GM06990 (cell line): ENCODE results near the gene RERE.

Experiments used
- DNase-seq: peaks from one replicate; pipeline ENCODE4 v3.0.0-alpha.2; 2011; ENCODE audit not compliant: insufficient read length; ENCODE audit errors: extremely low read depth
- H3K27me3 ChIP-seq: replicated peaks from 2 replicates; pipeline ENCODE4 v1.6.0; 2011; ENCODE audit warnings: low read length; ENCODE audit not compliant: control insufficient read depth, insufficient read depth
- H3K36me3 ChIP-seq: 2 replicates; pipeline ENCODE4 v1.5.1; 2011; ENCODE audit warnings: low read length; ENCODE audit not compliant: control insufficient read depth, insufficient read depth
- H3K4me3 ChIP-seq: replicated peaks from 2 replicates; pipeline ENCODE4 v1.5.1; 2011; ENCODE audit warnings: low read depth, mild to moderate bottlenecking, control low read depth, low read length
- TF ChIP-seq, protein P1 (sequence below): IDR thresholded peaks from 2 replicates; pipeline ENCODE4 v1.5.1; 2011; ENCODE audit warnings: low read length, control low read depth, mild to moderate bottlenecking, inconsistent platforms; ENCODE audit not compliant: insufficient read depth, poor library complexity, severe bottlenecking

The RERE gene

DNA sequence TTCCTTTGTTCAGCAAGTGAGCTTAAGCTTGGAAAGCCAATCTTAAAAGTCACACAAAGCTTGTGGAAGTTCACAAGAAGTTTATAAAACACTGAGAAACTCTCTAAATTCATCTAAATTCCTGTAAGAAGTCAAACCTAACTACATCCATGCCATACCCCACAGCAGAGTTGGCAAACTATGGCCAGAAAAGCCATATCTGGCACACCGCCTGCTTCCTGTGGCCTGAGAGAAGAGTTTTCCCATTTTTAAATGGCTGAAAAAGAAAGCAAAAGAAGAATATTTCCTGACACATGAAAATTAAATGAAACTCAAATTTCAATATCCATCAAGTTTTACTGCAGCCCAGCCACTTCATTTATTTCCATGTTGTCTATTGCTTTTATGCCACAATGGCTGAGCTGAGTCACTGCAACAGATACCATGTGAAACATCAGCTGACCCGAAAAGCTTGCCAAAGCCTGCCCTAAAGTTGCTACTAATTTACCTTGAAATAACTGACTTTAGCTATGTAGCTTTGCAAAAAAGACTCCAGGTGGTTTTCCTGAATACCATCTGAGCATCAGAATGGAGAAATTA, 262.4 kb downstream of the RERE start:
- no peak for DNase-seq

DNA sequence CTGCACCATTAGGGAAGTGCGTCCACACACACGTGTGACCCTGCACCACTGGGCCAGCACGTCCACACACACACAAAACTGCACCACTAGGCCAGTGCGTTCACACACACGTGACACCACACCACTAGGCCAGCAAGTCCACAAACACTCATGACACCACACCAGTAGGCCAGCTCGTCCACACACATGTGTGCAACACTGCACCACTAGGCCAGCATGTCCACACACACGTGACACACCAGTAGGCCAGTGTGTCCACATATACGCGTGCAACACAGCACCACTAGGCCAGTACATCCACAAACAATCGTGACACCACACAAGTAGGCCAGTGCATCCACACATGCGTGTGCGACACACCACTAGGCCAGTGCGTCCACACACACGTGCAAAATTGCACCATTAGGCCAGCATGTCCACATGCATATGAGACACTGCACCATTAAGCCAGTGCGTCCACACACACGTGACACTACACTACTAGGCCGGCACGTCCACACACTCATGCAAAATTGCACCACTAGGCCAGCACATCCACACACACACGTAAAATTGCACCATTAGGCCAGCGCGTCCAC, 264.5 kb downstream of the RERE start:
- DNase-seq: no peak
- H3K27me3 ChIP-seq: no peaks in the 10 kb centered on the region
- H3K36me3 ChIP-seq: no peaks in the 10 kb centered on the region; the same call in 1 of the 2 replicates
- no peak overlapping the region for H3K4me3 ChIP-seq
- TF ChIP-seq, protein P1, sequence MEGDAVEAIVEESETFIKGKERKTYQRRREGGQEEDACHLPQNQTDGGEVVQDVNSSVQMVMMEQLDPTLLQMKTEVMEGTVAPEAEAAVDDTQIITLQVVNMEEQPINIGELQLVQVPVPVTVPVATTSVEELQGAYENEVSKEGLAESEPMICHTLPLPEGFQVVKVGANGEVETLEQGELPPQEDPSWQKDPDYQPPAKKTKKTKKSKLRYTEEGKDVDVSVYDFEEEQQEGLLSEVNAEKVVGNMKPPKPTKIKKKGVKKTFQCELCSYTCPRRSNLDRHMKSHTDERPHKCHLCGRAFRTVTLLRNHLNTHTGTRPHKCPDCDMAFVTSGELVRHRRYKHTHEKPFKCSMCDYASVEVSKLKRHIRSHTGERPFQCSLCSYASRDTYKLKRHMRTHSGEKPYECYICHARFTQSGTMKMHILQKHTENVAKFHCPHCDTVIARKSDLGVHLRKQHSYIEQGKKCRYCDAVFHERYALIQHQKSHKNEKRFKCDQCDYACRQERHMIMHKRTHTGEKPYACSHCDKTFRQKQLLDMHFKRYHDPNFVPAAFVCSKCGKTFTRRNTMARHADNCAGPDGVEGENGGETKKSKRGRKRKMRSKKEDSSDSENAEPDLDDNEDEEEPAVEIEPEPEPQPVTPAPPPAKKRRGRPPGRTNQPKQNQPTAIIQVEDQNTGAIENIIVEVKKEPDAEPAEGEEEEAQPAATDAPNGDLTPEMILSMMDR: no peak

More for the DNA sequence above, 262.4 kb downstream of the RERE start:
- no peaks in the 10 kb centered on the region; the same call in 1 of the 2 replicates for H3K36me3 ChIP-seq
- no peaks in the 10 kb centered on the region for H3K27me3 ChIP-seq
- H3K4me3 ChIP-seq: no peak overlapping the region
- TF ChIP-seq, protein P1: no peak

DNA sequence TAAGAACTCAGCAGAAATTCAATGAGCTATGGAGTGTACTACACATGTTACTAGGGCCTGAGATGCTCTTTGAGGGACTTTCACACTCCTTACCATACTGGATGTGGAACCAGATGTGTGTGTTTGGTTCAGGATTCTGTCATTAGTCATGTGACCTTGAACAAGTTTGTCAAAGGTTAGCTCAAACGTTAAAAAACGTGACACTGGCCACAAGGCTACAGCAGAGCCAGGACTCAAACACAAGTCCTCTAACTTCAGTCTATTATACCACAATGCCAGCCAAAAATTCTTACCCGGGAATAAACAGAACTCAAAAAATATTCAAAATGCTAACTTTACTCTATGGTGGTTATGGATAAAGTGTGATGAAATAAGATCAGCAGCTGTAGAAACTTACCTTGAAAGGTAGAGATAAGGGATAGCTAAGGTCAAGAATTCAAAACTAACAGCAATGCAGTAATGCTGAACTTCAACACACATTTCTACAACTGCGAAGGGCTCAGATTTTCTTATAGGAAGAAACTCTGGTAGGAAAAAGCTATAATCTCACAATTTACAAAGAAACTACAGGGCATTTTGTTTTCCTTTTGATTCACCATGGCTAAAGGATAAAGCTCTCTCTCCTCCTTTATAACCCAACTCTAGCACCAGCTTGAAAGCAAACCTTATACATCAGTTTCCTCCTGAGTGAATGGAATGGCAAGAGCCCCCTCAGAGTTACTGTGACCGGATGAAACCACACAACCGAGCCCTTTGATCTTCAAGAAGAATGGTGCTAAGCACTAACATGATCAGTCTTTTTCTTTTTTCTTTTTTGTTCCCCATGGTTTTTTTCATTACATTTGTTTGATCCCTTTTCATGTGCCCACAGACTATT, 265.6 kb downstream of the RERE start:
- TF ChIP-seq, protein P1: no peak
- DNase-seq: no peak
- no peak overlapping the region for H3K4me3 ChIP-seq
- no peaks in the 10 kb centered on the region for H3K27me3 ChIP-seq
- H3K36me3 ChIP-seq: no peaks in the 10 kb centered on the region

DNA sequence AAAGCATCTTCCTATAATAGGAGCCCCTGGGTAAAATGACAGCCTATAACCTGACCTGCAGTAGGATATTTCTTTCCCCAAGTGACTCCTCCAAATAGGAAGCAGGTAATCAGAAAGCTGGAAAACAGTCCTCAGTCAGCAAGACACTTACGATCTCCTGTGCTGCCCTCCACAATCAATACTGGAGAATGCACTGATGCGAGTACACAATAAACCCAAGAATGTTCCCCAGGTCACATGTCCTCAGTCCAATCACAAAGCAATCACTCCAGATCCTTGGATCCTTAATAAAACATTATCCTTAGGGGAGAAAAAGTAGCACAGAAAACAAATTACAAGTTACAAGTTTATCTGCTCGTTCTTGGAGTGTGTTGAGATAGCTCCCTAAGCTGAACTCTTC, 266.4 kb downstream of the RERE start:
- TF ChIP-seq, protein P1: no peak
- DNase-seq: no peak
- Histone ChIP-seq H3K36me3 (no peaks in the 10 kb centered on the region), H3K4me3 (no peak overlapping the region), H3K27me3 (no peaks in the 10 kb centered on the region)

DNA sequence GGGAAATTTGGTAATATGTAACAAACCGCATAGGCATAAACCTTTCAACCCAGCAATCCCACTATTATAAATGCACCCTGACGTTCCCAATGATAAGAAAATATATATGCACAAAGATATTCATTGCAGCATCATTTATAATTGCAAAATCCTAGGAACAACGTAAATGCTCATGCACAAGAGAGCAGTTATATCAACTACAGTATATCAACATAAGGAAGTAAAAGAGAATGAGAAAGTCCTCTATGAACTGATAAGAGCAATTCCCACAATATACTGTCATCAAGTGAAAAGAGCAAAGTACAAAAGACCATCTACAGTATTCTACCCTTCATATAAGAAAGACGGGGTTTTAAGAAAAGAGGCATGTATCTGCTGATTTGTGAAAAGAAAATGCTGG, 269.6 kb downstream of the RERE start:
- H3K27me3 ChIP-seq: no peaks in the 10 kb centered on the region
- TF ChIP-seq, protein P1: no peak
- no peak for DNase-seq

More for the DNA sequence above, 269.6 kb downstream of the RERE start:
- Histone ChIP-seq H3K4me3 (no peak overlapping the region), H3K36me3 (no peaks in the 10 kb centered on the region)
